ENCODE results near the gene AJM1. TPM values are rescaled to one million over a fixed set of nuclear protein-coding genes. Genes with fewer than 3 reads are reported as not detected.
"Not testable (repeated sequence)": the region's sequence is repeated elsewhere in the genome, so short reads cannot be mapped to it uniquely, and the experiment has no call there.

Gene AJM1
- total RNA-seq, 1 donor from 2014 or later = 0.80 TPM

DNA sequence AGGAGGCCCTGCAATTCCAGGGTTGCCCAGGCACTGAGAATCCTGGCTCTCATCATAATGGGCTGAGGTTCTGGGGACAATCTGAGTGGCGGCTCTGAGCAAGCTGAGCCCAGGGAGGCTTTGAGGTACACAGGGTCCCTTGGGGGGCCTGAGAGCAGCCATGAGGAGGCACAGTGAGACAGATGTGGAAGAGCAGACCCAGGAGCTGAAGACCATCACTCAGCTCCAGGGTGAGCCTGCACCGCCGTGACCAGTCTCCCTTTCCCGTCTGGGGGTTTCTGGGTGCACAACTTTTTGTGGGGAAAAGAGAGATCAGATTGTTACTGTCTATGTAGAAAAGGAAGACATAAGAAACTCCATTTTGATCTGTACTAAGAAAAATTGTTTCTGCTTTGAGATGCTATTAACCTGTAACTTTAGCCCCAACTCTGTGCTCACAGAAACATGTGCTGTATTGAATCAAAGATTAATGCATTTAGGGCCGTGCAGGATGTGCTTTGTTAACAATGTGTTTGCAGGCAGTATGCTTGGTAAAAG, 46.0 kb upstream of the AJM1 start, which contains the start of gene CCDC183:
Gene CCDC183 (plus strand): TSS at position 101 of the 537 bp plus-strand sequence. CDS start 60 bp downstream, at position 161.
- no peak for TF ChIP-seq CTCF (IDR thresholded peaks at IDR 0.05; ENCODE audit: unreplicated experiment)
- Mint-ChIP-seq H3K36me3 (ENCODE audit: low read depth, unreplicated experiment) (peaks cover 5% of the 10 kb centered on the region), H3K4me3 (ENCODE audit: unreplicated experiment) (peak within 1 kb of the TSS; percentile 63), H3K4me1 (ENCODE audit: unreplicated experiment) (peaks cover 25% of the 10 kb centered on the region), H3K9me3 (ENCODE audit: unreplicated experiment) (no peaks in the 10 kb centered on the region), H3K27ac (ENCODE audit: unreplicated experiment) (peak within 1 kb of the TSS; percentile 49), H3K27me3 (ENCODE audit: unreplicated experiment) (peaks cover 5% of the 10 kb centered on the region)
- no peak for DNase-seq (ENCODE audit: low spot score)

- H3K36me3 Mint-ChIP-seq (ENCODE audit: low read depth, unreplicated experiment); H3K27me3 Mint-ChIP-seq (ENCODE audit: unreplicated experiment); H3K9me3 Mint-ChIP-seq (ENCODE audit: unreplicated experiment); DNase-seq (ENCODE audit: low spot score); H3K4me3 Mint-ChIP-seq (ENCODE audit: unreplicated experiment): not testable (repeated sequence)
- Mint-ChIP-seq H3K4me1 (ENCODE audit: unreplicated experiment) (peaks cover 24% of the 10 kb centered on the region), H3K27ac (ENCODE audit: unreplicated experiment) (peak overlapping the region; percentile 49)
These were observed 45.4 kb upstream of the AJM1 start for GRCh38 chr9:136796775-136797347.

- Mint-ChIP-seq H3K4me1 (ENCODE audit: unreplicated experiment) (peaks cover 16% of the 10 kb centered on the region), H3K27ac (ENCODE audit: unreplicated experiment) (no peak overlapping the region), H3K27me3 (ENCODE audit: unreplicated experiment) (peaks cover 9% of the 10 kb centered on the region), H3K36me3 (ENCODE audit: low read depth, unreplicated experiment) (no peaks in the 10 kb centered on the region), H3K4me3 (ENCODE audit: unreplicated experiment) (no peak overlapping the region), H3K9me3 (ENCODE audit: unreplicated experiment) (no peaks in the 10 kb centered on the region)
- no peak for TF ChIP-seq CTCF (IDR thresholded peaks at IDR 0.05; ENCODE audit: unreplicated experiment)
- DNase-seq (ENCODE audit: low spot score) = no peak
These were observed 43.6 kb upstream of the AJM1 start for GRCh38 chr9:136798708-136799078.

- H3K4me1 Mint-ChIP-seq (ENCODE audit: unreplicated experiment) = peaks cover 16% of the 10 kb centered on the region
- H3K27me3 Mint-ChIP-seq (ENCODE audit: unreplicated experiment) = peaks cover 15% of the 10 kb centered on the region
- no peak overlapping the region for H3K27ac Mint-ChIP-seq (ENCODE audit: unreplicated experiment)
- no peak for TF ChIP-seq CTCF (IDR thresholded peaks at IDR 0.05; ENCODE audit: unreplicated experiment)
- no peak for DNase-seq (ENCODE audit: low spot score)
- H3K36me3 Mint-ChIP-seq (ENCODE audit: low read depth, unreplicated experiment) = peaks cover 3% of the 10 kb centered on the region
- H3K9me3 Mint-ChIP-seq (ENCODE audit: unreplicated experiment) = no peaks in the 10 kb centered on the region
- H3K4me3 Mint-ChIP-seq (ENCODE audit: unreplicated experiment) = no peak overlapping the region
These were observed 43.0 kb upstream of the AJM1 start for GRCh38 chr9:136799079-136799853.

DNA sequence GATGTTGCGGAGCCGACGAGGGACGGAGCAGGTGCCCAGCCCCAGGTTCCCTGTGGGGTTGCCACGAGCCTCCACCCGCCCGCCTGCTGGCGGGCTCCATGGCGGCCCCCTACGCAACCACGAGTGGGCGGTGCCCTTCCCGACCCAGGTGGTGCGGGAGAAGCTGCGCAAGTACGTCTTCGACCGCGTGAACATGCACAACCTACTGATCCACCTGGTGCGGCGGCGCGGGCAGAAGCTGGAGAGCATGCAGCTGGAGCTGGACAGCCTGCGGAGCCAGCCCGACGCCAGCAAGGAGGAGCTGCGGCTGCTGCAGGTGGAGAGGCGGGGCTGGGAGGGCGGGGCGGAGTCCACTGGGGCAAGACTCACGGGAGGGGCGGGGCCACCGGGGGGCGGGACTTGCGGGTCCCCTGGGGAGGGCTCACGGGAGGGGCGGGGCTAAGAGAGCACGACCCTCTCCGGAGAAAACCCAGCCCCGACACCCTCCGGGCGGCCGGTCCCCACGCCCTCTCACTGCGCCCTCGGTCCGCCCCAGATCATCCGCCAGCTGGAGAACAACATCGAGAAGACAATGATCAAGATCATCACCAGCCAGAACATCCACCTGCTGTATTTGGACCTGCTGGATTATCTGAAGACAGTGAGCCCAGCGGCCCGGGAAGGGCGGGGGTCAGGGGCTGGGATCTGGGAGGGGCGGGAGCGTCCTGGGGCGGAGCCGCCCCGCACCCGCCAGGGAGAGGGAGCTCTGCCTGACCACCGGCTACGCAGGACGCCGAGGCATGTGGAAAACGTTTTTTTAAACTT, 42.2 kb upstream of the AJM1 start:
- no peak overlapping the region for H3K27ac Mint-ChIP-seq (ENCODE audit: unreplicated experiment)
- no peak for TF ChIP-seq CTCF (IDR thresholded peaks at IDR 0.05; ENCODE audit: unreplicated experiment)
- H3K36me3 Mint-ChIP-seq (ENCODE audit: low read depth, unreplicated experiment) = peaks cover 3% of the 10 kb centered on the region
- peaks cover 18% of the 10 kb centered on the region for H3K27me3 Mint-ChIP-seq (ENCODE audit: unreplicated experiment)
- H3K4me1 Mint-ChIP-seq (ENCODE audit: unreplicated experiment) = peaks cover 16% of the 10 kb centered on the region
- peak overlapping the region; percentile 90 for H3K4me3 Mint-ChIP-seq (ENCODE audit: unreplicated experiment)
- no peaks in the 10 kb centered on the region for H3K9me3 Mint-ChIP-seq (ENCODE audit: unreplicated experiment)
- DNase-seq (ENCODE audit: low spot score) = peak; percentile 89

Data from endothelial cell (in vitro differentiated cells).